Measurements from ENCODE around the gene PEX7.

Gene PEX7

GRCh38 chr6:136775081-136775480 lies 47.3 kb upstream of the PEX7 start:
- Histone ChIP-seq H3K27ac (no peak overlapping the region), H3K27me3 (ENCODE audit: control insufficient read depth, insufficient read depth, low read length) (no peaks in the 10 kb centered on the region), H3K36me3 (ENCODE audit: control insufficient read depth, insufficient read depth, low read length) (no peaks in the 10 kb centered on the region), H3K79me2 (no peaks in the 10 kb centered on the region), H3K9me3 (ENCODE audit: control insufficient read depth, low read length) (no peaks in the 10 kb centered on the region), H3K4me2 (ENCODE audit: low read length) (no peak overlapping the region), H2AFZ (no peak overlapping the region), H3K9ac (no peak overlapping the region), H3K4me1 (no peaks in the 10 kb centered on the region), H3K4me3 (ENCODE audit: low read depth, low read length) (no peak overlapping the region)
- no peak for TF ChIP-seq CTCF (IDR thresholded peaks at IDR 0.05)

- Histone ChIP-seq H3K27me3 (ENCODE audit: control insufficient read depth, insufficient read depth, low read length) (no peaks in the 10 kb centered on the region), H3K9ac (no peak overlapping the region), H3K79me2 (no peaks in the 10 kb centered on the region), H3K4me3 (ENCODE audit: low read depth, low read length) (no peak overlapping the region), H3K4me1 (no peaks in the 10 kb centered on the region), H3K4me2 (ENCODE audit: low read length) (no peak overlapping the region), H3K27ac (no peak overlapping the region), H2AFZ (no peak overlapping the region), H3K36me3 (ENCODE audit: control insufficient read depth, insufficient read depth, low read length) (no peaks in the 10 kb centered on the region), H3K9me3 (ENCODE audit: control insufficient read depth, low read length) (no peaks in the 10 kb centered on the region)
- no peak for TF ChIP-seq CTCF (IDR thresholded peaks at IDR 0.05)
These were observed 46.8 kb upstream of the PEX7 start for GRCh38 chr6:136775548-136775947.

DNA sequence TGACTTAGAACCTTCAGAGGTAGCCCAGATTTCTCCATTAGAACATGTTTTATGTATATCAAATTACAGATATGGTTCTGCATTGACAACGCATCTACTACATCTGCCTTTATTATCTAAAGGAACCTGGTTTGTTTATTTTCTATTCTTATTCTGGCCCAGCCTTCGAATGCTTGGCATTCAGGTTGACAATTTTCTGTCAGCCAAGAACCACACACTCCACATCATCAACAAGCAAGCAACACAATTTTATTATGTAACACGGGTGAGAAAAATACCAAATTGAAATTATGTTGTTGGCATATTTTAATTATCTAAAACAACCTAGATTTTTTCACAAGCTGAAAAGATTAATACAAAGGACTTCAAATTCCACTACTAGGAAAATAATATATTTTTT lies 44.7 kb upstream of the PEX7 start:
- no peaks in the 10 kb centered on the region for H3K4me1 ChIP-seq
- no peak overlapping the region for H3K4me2 ChIP-seq (ENCODE audit: low read length)
- TF ChIP-seq CTCF (IDR thresholded peaks at IDR 0.05): no peak
- H3K9ac ChIP-seq: no peak overlapping the region
- H3K36me3 ChIP-seq (ENCODE audit: control insufficient read depth, insufficient read depth, low read length): no peaks in the 10 kb centered on the region
- H3K79me2 ChIP-seq: no peaks in the 10 kb centered on the region
- no peaks in the 10 kb centered on the region for H3K9me3 ChIP-seq (ENCODE audit: control insufficient read depth, low read length)
- H3K4me3 ChIP-seq (ENCODE audit: low read depth, low read length): no peak overlapping the region
- H3K27me3 ChIP-seq (ENCODE audit: control insufficient read depth, insufficient read depth, low read length): no peaks in the 10 kb centered on the region
- H2AFZ ChIP-seq: no peak overlapping the region
- H3K27ac ChIP-seq: no peak overlapping the region

DNA sequence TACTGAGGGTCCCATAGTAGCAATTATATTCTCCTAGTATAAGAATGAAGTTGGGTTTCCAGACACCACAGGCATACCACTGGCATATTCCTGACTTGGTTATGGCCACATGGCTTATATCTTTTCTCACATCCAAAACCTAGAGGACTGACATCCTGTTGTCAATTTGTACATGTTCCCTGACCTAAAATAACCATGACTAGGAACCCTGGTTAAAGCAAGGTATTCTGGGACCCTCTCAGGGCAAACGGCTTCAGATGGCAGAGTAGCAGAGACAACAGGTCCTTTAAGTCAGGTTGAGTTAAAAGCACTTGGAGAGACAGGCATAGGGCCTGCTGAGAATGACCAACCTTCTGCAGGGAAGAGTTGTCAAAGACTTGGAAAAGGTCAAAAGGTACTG lies 42.7 kb upstream of the PEX7 start:
- Histone ChIP-seq H3K27ac (no peak overlapping the region), H3K4me1 (no peaks in the 10 kb centered on the region)
- no peak for TF ChIP-seq CTCF (IDR thresholded peaks at IDR 0.05)

GRCh38 chr6:136780972-136781371 lies 41.4 kb upstream of the PEX7 start:
- Histone ChIP-seq H3K4me3 (ENCODE audit: low read depth, low read length) (no peak overlapping the region), H3K4me2 (ENCODE audit: low read length) (no peak overlapping the region)

More for the DNA sequence above, 42.7 kb upstream of the PEX7 start:
- Histone ChIP-seq H3K27me3 (ENCODE audit: control insufficient read depth, insufficient read depth, low read length) (no peaks in the 10 kb centered on the region), H3K4me3 (ENCODE audit: low read depth, low read length) (no peak overlapping the region), H3K79me2 (no peaks in the 10 kb centered on the region), H3K4me2 (ENCODE audit: low read length) (no peak overlapping the region), H3K36me3 (ENCODE audit: control insufficient read depth, insufficient read depth, low read length) (no peaks in the 10 kb centered on the region), H2AFZ (no peak overlapping the region), H3K9ac (no peak overlapping the region), H3K9me3 (ENCODE audit: control insufficient read depth, low read length) (no peaks in the 10 kb centered on the region)

More at GRCh38 chr6:136780972-136781371, 41.4 kb upstream of the PEX7 start:
- no peak for TF ChIP-seq CTCF (IDR thresholded peaks at IDR 0.05)
- Histone ChIP-seq H3K4me1 (no peaks in the 10 kb centered on the region), H3K27me3 (ENCODE audit: control insufficient read depth, insufficient read depth, low read length) (no peaks in the 10 kb centered on the region), H3K36me3 (ENCODE audit: control insufficient read depth, insufficient read depth, low read length) (no peaks in the 10 kb centered on the region), H3K9me3 (ENCODE audit: control insufficient read depth, low read length) (no peaks in the 10 kb centered on the region), H3K79me2 (no peaks in the 10 kb centered on the region), H3K9ac (no peak overlapping the region), H2AFZ (no peak overlapping the region), H3K27ac (no peak overlapping the region)
